HG02798 (cell line): Measurements from ENCODE around the gene AFM.

Experiments used
- ATAC-seq: cut with Tn5 transposase; IDR thresholded peaks from one replicate; pipeline ENCODE4 v1.9.1; 2021; ENCODE audit warnings: mild to moderate bottlenecking; ENCODE audit not compliant: unreplicated experiment, poor library complexity

Gene AFM

DNA sequence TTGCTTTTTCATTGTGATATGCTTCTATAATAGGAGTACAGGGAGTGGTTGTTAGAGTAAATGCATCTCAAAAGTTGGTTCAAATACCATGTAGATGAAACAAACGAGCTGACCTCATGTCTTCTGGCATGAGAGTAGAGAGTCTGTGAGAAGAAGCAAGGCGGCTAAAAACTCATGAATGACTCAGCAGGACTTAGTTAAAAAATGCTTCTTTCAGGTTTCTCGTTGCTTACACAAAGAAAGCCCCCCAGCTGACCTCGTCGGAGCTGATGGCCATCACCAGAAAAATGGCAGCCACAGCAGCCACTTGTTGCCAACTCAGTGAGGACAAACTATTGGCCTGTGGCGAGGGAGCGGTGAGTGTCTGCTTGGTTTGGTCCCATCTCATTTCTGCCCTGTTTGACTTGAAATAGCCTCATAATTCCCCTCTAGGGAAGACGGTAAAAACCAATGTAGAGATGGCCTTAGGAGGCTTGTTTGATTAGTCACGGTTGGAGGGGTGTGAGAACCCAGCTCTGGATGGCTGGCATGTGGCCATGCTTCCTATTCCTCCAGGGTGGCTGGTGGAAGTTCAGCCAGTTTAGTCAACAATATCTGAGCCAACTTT is 31.0 kb upstream of the AFM start:
- ATAC-seq, result no peak

DNA sequence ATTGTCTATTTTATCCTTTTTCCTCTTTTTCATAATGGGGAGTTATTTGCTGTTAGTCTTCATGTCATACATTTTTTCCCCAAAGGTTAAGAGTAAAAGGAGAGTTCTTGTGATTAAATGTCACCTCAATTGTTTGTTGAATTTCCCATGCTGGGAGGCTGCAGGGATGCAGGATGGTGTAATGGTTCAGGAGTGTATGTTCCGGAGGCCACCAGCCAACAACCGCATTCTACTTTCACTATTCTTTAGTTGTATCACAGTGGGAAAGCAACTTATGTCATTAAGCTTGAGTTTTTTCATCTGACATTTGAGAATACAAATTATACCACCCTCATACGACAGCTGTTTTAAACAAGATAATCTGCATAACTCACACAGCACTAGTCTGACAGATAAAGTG is 30.1 kb upstream of the AFM start:
- ATAC-seq, result no peak

DNA sequence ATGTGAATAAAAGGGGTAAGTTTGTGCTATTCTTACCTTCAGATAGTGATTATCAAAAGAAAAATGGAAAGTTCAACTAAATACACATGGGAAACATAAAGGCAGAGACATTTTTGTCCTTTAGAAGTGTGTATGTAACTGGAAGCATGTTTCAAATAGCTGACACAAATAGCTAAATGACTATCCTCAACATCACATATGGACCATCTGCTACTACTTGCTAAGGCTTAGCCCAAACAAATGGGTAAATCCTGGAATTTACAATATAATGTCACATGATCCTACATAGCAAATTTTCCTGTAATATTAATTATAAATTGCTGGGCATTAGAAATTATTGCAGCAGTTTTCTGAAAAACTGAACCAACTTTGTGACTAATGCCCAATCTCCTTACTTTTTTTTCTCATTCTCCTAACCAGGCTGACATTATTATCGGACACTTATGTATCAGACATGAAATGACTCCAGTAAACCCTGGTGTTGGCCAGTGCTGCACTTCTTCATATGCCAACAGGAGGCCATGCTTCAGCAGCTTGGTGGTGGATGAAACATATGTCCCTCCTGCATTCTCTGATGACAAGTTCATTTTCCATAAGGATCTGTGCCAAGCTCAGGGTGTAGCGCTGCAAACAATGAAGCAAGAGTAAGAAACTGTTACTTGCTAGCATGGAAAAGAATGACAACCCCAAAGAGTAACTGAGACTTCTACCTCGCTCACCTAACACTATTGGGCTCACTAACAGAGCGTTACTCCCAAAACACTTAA is 29.4 kb upstream of the AFM start:
- no peak for ATAC-seq

DNA sequence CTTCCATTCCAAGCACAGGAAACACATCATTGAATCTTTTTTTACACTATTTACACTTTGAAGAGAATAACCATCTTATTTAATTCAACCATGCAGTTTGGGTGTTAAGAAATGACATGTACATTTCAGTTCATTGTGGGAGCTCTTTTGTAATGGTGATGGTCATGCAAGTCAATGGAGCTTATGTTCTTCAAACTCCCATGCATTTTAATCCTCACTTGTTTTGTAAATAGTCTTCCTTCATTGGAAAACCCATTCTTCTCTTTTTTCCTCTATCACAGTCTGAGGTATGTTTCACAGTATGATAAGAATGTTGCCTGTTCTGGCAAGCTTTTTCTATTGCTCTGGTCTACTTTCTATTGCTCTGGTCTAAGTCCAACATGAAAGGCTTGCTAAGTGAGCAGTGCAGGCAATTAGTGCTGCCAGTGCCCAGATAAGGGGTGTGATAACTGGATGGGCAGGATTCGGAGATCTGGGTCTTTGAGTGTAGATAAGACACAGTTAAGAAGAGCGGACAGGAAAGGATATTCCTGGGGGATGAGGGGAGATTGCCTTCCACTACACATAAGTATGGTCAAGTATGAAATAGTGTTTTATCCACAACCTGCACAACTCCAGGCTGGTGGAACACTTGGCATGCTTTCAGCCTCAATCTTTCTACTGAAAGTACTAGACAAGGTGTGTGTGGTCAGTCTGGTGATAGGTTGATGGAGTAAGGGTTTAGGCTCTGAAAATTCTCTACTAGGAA is 28.4 kb upstream of the AFM start:
- ATAC-seq, result no peak

DNA sequence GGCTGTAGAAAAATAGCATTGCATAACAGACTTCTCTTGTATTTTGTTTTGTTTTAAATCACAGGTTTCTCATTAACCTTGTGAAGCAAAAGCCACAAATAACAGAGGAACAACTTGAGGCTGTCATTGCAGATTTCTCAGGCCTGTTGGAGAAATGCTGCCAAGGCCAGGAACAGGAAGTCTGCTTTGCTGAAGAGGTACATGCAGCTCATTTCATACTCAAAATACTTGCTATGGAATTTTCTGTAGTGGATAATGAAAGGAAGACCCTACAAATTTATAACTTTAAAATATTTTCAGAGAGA is 27.9 kb upstream of the AFM start:
- no peak for ATAC-seq

DNA sequence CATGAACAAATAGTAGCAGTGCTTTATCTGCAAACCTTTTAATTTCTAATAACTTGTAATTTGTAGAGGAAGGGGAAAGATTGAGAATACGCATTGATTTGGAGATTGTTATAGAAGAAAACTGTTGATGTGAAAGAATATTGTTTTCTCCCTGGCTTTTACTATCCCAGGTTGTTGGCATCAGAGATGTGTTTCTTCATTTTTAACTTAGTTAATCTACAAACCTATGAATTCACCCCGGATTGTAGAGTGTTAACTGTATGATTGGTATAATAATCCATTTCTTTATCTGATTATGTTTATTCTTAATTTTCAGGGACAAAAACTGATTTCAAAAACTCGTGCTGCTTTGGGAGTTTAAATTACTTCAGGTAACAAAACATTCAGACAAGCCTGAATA is 26.6 kb upstream of the AFM start:
- no peak for ATAC-seq

DNA sequence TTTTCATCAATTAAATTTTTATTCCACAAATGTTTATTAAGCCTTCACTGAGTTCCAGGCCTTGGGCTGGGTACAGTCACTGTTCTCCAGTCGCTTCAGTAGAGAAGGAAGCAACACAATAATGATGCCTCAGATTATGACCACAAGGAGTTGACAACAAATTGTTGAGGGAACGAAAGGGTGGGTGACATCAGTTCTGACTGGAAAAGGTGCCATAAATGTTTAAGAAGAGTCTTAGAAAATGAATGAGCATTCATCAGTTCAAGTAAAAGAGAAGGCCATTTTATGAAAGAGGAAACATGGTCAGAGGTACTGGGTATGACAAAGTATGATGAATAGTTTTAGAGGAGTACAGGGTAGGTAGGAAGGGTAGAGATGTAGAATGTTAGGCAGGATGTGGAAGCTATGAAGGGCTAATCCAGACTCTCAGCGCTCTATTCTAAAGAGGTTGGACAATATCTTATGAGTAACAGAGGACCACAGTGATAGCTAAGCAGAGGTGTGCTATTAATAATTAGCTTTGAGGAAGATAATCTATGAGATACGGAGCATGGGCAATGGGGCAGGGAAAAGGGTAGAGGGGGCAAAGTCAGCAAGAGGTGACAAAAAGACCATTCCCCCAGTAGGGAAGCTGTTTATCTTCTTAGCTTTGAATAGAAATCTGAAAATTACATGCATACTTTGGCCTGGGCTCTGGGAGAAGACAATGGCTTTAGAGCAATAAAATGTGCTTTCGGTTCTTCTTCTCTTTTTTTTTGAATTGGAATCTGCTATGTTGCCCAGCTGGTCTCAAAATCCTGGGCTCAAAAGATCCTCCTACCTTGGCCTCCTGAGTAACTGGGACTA is 25.1 kb upstream of the AFM start:
- no peak for ATAC-seq

DNA sequence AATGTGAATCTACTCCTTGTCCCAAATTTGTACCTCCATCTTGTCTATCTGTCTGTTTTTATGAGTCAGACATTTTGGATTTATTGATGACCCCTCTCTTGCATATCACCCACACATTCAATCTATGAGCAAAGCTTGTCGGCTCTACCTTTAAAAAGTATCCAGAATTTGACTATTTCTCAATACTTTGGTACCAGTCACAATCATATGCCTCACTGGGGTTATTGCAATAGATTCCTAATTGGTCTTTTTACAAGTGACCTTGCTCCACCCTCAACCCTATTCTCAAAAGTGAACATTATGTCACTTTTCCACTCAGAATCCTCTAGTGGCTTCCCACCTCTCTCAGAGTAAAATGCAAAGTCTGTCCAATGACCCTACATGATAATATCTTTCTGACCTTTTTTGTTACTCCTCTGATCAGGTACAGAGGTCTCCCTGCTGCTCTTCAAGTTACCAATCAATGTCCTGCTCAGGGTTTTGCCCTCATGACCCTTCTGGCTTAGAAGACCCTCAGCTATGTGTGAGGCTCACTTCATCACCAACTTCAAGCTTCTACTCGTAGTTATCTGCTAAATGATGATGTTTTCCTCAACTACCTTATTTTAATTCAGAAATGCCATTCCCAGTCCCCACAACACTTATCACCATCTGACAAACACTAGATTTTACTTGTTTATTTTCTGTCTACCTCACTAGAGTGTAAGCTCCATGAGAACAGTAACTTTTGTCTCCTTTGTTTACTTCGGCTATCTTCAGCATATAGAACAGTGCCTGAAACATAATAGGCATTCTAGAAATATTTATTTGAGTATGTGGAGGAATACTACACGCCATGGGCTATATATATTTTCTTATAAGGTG is 23.1 kb upstream of the AFM start:
- no peak for ATAC-seq

DNA sequence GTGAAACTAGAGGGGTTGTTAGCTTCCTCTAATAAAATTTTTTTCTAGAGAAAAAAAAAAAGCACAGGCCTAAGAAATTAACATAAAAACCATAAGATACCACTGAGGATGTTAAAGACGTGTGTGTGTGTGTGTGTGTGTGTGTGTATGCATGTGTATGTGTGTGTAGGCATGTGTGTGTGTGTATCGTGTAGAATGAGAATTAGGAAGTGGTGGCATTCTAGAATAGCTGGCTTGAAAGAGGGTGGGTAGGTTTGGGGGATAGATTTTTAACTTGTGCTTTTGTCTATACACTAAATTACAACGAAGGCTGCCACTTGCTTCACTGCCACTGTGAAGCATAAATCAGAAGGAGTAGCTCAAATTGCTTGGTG is 22.5 kb upstream of the AFM start:
- no peak for ATAC-seq

DNA sequence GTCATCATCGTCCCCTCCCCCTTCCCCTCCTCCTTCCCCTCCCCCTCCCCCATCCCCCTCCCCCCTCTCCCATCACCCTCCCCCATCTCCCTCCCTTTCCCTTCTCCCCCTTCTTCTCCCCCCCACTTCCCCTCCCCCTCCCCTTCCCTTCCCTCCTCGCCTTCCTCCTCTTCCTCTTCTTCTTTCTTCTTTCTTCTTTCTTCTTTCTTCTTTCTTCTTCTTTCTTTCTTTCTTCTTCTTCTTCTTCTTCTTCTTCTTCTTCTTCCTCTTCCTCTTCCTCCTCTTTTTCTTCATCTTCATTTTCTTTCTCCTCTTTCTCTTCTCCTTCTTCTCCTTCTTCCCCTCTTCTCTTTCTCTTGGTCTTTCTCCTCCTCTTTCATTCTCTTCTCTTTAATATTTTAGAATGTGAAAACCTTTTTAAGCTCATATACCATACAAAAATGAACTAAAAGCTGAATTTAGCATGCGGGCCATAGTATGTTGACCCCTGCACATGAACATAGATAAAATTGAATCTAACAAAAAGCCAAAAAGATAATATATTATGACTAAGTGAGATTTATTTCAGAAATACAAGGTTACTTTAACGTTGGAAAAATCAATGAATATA is 20.5 kb upstream of the AFM start:
- ATAC-seq, result no peak

DNA sequence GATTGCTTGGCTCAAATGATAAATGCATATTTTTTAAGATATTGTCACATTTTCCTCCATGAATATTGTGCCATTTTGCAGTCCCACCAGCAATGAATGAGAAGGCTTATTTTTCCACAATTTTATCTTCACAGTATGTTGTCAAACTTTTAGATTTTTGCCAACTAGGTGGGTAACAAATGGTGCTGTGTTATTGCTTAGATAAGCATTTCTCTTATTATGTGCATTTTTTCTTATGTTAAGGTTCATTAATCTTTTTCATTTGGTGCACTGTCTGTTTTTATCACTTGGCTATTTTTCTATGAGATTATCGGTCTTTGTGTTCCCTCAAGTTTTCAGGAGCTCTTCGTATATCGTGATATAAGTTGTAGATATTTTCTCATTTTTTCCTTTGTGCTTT is 13.4 kb upstream of the AFM start:
- no peak for ATAC-seq

DNA sequence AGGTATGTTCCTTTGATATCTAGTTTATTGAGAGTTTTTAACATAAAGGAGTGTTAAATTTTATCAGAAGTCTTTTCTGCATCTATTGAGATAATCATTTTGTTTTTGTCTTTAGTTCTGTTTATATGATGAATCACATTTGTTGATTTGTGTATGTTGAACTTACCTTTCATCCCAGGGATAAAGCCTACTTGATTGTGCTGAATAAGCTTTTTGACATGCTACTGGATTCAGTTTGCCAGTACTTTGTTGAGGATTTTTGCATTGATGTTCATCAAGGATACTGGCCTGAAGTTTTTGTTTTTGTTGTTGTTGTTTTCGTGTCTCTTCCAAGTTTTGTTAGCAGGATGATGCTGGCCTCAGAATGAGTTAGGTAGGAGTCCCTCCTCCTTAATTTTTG is 10.8 kb upstream of the AFM start:
- ATAC-seq, result no peak

DNA sequence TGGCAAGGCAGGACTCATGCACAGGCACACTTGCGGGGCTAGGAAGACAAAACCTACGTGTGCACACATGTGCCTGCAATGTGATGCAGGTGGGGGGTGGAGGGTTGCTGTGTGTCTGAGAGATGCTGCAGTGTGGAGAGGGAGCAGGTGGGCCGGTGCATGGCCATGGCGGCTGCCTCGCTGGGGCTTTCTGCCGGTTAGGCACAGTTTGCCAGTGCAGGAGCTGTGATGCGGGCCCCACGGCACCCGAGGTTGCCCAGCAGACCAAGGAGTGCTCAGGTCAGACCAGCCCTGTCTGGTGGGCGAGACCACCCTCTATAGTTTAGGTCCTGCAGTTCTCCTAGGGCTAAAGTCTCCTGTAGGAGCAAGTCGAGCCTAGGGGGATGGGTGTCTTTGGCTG is 4.4 kb upstream of the AFM start:
- no peak for ATAC-seq

DNA sequence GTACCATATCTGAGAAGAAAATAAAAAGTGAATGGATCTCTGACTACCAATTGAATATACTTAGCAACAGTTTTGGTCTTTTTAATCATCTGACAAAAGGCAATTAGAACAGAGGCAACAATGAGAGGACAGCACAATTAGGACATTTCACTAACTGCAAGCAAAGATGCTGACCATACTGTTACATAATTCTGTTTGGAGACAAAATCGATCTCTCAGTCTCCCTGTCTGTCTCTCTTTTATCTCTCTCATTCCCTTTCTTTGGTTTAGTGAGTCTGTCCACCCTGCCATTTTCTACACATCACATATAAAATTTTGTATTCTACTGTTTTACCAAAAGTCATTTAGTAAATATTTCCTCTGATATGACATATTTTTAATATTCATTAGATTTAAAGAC is 2.2 kb upstream of the AFM start:
- ATAC-seq, result no peak

DNA sequence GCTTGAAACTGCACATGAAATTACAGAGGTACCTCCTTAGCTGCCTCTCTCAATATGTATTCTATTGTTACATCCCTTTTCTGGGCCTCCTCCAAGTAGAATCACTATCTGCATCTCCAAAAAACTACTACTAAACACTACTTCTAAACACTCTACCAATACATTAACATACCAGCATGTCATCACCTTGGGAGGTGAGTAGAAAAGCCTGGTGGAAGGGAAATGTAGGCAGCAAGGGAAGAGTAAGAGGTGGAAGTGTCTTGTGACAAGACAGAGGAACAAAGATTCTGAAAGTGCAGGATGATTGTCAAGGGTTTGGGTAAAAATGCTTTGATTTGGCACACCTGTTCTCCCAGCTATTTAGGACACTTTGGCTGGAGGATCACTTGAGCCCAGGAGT is 3.5 kb downstream of the AFM start:
- no peak for ATAC-seq

DNA sequence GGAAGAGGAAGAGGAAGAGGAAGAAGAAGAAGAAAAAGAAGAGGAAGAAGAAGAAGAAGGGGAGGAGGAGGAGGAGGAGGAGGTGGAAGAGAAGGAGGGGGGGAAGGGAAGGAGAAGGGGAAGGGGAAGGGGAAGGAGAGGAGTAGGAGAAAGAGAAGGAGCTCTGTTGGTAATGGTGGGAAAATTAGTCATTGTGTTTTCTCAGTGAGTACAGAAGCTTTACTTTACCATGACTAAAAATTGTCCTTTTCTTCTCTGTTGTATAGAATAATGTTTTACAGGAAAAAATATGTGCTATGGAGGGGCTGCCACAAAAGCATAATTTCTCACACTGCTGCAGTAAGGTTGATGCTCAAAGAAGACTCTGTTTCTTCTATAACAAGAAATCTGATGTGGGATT is 4.1 kb downstream of the AFM start:
- no peak for ATAC-seq

DNA sequence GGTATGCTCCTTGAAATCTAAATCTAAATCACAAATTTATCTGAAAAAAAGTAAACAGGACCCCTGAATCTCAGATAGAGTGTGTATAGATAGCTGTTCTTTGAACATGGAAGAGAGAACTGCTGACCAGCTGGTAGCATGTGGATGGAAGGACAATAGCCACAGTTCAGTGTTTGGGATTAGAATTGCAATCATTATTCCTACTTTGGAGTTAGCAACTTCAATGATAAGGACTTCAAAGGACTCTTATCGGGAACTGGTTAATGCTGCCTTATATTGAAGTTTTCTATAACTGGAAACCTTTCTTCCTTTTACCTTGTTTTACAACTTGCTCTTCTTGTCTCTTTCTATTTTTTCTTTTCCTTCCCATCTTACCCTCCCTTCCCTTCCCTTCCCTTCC is 5.0 kb downstream of the AFM start:
- ATAC-seq, result no peak

DNA sequence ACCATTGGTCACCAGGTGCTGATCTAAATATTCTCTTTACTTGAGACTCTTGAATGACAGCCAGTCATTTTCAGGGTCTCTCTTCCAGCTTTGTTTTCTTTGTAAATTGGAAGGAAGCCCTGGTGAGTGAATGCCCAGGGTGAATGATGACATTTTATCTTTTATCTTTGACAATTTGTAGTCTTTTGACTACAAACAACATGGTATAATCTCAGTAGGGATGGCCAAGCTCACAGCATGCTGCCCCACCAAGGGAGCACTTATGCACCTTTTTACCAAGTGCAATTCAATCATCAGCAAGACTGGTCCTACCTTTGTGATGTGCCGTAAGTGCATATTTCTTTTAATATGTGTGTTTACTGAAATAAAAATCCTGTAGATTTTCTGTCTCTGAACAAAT is 5.7 kb downstream of the AFM start:
- ATAC-seq, result no peak

DNA sequence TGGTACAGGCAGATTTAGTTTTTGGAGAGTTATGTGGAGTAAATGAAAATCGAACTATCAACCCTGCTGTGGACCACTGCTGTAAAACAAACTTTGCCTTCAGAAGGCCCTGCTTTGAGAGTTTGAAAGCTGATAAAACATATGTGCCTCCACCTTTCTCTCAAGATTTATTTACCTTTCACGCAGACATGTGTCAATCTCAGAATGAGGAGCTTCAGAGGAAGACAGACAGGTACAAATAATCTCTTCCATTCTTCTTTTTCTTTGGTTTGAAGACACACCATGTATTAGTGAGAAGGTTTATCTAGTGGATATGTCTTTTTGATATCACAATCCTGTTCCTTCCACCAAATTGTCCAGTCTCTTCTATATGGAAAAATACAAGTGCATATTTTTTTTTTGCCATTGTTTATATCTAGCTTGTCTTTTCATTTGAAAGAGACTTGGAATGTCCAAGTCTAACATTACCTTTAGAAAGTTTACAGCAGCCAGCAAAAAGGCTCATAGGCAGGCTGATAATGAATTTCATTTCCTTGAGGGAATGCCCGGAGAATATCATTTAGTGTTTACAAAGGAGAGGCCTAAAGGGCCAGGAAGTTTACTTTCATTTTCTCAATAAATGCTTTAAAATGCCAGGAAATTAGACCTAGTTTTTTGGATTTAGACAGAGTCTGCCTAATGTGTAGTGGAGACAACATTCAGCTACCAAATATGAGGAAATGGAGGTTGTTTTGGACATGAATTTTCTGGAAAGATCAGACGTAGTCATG is 18.6 kb downstream of the AFM start:
- ATAC-seq, result no peak
